HG03469 (cell line): ENCODE measurements around the gene ADGRG7.

Experiments
- ATAC-seq: cut with Tn5 transposase; IDR thresholded peaks from one replicate; pipeline ENCODE4 v1.9.1; 2021; ENCODE audit warnings: mild to moderate bottlenecking, moderate library complexity, moderate number of reproducible peaks; ENCODE audit not compliant: unreplicated experiment

ADGRG7 gene

GRCh38 chr3:100600181-100601042 lies 9.0 kb upstream of the ADGRG7 start:
- ATAC-seq, result no peak

DNA sequence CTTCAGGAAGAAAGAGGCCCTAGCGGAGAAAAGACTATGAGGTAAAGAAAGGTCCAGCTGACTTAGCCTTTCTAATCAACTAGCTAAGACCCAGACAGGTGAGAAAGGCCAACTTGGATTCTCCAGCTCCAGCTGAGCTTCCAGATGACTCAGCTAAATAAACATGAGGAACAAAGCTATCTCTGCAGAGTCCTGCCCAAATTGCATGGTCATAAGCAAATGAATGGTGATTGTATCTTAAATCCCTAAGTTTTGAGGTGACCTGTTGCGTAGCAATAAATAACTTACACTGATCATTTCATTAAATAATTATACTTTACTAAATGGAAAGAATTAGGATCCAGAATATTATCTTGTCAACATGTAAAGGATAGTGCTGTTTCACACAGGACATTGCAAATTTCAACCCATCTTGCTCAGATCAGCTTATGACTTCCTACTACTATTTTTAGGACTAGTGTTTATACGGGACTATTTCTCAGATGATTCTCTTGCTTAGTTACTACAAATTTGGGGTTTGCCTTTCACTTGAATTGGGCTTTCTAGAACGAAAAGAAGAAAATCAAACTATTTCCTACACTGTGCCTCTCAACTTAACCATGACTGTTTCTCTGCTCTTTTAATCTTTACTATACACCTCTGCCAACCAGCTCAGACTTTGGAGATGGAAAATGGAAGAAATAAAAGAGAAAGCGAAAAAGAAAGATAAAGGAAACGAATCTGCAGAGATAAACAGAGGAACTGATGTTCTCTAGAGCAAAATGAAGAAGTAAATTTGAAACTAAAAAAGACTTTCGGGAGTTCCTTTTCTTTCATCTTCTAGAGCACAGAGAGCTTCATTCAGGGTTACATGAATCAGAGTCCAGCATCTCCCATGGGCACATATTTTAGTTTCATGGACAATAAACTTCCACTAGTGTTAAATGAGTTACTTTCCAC lies 6.6 kb upstream of the ADGRG7 start:
- no peak for ATAC-seq

DNA sequence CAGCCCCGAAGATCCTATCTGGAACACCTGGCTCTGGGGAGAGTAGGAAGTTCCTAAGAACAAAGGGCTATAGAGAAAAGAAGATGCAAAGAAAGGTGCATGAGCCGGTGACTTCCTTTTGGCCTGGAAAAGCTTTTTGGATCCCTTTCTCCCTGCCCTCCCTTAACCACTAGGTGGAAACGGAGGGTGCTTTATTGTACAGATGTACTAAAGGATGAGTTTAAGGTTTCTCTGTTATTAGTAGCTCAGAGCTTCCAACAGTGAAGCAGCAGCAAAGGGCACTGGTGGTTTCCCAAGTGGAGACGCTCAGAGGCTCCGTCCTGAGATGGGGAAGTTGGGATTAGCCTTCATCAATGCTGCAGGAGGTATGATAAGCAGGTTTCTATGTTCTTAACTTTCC lies 5.9 kb upstream of the ADGRG7 start:
- no peak for ATAC-seq

GRCh38 chr3:100605358-100605757 lies 4.0 kb upstream of the ADGRG7 start:
- no peak for ATAC-seq

DNA sequence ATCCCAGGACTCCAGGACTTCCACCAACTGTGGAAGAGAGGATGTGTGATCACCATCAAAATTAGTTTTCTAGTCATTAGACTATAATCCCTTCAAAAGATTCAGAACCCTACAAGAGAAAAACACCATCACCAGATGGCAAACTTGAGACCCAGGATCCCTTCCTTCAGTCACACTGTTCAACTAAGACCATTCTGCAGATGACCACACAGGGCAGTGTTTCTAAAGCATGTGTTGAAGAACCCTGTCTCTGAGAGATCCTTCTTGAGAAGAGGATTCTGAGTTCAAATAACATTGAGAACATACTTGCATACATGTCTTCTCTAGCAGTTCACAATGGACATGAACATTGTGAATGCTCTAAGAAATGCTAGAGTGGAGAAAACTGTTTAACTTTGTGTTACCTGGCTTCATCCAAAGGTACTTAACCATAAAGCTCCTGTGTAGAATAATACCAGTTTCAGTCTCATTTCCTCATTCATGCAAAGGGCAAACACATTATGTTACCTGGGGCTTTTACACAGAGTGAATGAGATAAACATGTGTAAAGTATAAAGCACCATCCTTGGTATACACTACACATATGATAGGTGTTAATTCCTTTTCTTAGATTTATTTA lies 2.4 kb upstream of the ADGRG7 start:
- peak; percentile 85 for ATAC-seq

DNA sequence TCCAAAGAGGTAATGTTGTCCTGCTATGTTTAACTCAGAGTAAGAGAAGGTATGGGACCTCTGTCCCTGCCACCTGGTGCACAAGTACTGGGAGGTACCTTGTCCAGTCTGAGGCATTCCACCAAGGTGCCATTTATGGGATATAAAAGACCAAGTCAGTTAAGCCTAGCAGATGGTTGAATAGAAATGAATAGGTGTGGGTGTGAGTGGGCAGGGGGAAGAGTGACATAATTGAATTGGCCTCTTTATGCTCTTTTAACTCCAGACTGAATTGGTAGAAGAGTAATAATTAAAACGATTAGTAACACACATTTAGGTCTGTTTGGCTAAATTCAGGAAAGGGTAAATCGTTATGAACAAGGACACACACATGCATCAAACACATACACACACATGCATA lies 562 bp downstream of the ADGRG7 start:
- ATAC-seq, result no peak

- ATAC-seq, result no peak
Measured at GRCh38 chr3:100611221-100611620, 1.8 kb downstream of the ADGRG7 start.

GRCh38 chr3:100613721-100614390 lies 4.5 kb downstream of the ADGRG7 start:
- no peak for ATAC-seq

- ATAC-seq, result no peak
Measured at GRCh38 chr3:100614941-100615340, 5.5 kb downstream of the ADGRG7 start.

- ATAC-seq, result no peak
Measured at GRCh38 chr3:100615684-100616083, 6.3 kb downstream of the ADGRG7 start.

DNA sequence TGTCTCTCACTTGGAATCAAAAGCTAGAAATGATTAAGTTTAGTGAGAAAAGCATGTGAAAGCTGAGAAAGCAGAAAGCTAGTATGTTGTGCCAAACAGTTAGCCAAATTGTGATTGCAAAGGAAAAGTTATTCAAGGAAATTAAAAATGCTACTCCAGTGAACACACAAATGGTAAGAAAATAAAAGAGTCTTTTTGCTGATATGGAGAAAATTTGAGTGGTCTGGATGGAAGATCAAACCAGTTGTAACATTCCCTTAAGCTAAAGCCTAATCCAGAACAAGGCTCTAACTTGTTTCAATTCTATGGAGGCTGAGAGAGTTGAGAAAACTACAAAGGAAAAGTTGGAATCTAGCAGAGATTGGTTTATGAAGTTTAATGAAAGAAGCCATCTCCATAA lies 11.8 kb downstream of the ADGRG7 start:
- ATAC-seq, result no peak

- no peak for ATAC-seq
Measured at GRCh38 chr3:100627491-100627890, 18.1 kb downstream of the ADGRG7 start.

GRCh38 chr3:100629421-100630127 lies 20.2 kb downstream of the ADGRG7 start:
- ATAC-seq, result no peak

DNA sequence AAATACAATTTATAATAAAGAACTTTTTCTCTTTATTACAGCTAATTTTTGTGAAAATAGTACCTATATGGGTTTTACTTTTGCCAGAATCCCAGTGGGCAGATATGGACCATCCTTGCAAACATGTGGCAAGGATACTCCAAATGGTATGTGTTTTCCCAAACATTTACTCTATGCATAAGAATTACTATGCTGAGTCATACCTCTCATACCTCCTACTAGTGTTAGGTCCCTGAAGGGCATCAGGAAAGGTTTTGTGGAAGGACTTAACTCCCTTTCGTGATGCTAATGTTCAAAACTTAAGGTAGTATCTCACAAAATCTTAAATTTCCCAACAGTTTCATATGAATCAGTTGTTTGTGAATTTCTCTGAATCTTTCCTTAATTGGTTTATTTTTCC lies 21.3 kb downstream of the ADGRG7 start:
- ATAC-seq, result no peak

DNA sequence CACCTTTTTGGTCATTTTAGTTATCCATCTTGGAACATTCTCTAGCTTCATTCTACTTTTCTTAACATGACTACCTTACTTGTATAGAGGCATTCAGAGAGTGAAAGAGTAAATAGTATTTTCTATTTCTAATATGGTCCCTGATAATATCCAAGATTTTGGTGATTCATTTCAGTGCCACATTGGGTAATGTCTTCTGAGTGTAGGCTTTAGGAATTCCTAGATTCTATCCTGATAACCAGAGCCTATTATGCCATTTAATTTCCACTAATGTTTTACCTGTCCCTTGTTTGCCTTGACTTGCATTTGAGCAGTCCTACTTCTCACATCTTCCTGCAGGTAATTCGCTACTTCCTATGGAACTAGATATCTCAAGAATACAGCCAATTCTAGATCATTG lies 21.8 kb downstream of the ADGRG7 start:
- ATAC-seq, result no peak

DNA sequence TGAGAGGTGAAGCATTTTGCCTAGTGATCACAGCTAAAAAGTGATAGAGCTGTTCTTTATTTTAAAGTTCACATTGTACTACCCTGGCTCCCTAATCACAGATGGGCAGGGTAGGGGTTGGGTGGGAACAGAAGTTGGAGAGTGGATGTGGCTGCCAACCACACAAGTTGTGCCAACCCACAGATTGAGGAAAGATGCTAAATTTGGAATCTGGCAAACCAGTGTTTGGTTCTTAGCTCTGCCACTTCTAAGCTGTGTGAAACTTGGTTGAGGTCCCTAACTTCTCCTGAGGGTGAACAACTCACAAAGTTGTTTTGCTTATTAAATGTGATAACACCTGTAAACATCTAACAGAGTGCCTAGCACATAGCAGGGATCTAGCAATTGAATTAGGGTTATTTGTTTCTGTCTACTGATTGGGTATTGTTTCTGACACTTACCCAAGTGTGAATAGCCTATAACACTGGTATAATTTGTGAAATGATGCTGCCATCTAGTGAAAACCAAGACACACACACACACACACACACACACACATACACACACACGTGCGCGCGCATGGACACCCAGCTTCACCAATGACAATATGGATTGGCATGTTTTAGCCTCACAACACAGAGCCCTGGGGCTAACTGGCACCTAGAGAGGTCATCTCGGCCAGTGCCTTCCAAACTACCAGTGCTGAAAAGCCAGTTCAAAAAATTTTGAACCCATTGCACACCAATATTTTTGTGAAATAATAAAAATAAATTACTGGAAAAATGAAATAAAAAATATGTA lies 25.3 kb downstream of the ADGRG7 start:
- no peak for ATAC-seq

DNA sequence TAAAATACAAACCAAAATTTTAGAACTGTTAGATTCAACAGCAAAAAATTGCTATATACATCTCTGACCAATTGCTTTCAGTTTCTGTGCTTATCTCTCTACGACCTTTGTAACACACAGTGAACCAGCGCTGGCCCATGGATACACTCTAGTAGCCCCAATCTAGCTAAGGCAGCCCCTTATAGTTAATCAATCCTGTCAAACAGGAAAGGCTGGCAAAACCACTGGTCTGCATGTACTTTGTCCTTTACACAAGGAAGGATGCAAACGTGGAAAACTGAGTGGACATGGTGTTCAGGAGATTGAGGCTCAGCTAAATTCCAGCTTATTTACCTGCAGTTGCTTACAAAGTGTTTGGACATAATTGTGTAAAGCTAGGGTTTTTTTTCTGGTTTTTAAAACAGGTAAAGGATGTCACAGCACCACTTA lies 25.9 kb downstream of the ADGRG7 start:
- no peak for ATAC-seq

DNA sequence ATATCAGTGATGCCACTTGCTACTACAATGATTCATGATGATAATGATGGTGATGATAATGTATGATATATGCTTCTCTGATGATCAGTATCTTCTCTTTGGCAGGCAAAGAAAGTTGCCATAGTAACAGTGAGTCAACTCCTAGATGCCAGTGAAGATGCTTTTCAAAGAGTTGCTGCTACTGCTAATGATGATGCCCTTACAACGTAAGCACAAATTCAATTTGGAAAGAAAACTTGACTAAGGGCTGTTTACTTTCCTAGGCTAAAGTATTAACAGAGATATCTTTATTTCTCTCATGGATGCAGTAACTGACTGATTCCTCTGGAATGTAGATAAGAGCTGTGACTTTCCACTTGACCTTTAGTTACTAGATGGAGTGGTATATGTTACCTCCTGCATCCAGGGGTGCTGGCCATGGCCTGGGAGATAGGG lies 27.8 kb downstream of the ADGRG7 start:
- no peak for ATAC-seq

GRCh38 chr3:100640633-100641032 lies 31.2 kb downstream of the ADGRG7 start:
- no peak for ATAC-seq
